ENCODE results near the gene COL19A1.
A peak's percentile ranks its signal among the peaks of the same experiment; 100 is the strongest.
"Not testable (repeated sequence)": the region's sequence is repeated elsewhere in the genome, so short reads cannot be mapped to it uniquely, and the experiment has no call there.

The COL19A1 gene

DNA sequence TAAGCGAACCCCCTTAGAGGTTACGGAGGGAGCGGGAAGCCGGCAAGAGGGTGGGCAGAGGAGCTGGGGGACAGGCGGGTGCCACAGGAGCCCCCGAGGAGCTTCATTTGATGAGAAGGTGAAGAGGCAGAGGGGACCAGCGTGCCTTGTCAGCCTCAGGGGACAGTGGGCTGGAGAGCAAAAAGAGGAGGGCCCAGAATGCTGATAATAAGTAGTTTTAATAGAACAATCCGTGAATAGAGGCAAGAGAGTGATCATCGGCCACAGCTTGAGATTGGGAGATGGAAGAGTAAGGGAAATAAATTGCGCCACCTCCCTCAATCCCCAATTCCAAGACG lies 1.3 kb downstream of the COL19A1 start:
- no peak for DNase-seq

GRCh38 chr6:69868252-69868804 lies 2.0 kb downstream of the COL19A1 start:
- no peak for DNase-seq

DNA sequence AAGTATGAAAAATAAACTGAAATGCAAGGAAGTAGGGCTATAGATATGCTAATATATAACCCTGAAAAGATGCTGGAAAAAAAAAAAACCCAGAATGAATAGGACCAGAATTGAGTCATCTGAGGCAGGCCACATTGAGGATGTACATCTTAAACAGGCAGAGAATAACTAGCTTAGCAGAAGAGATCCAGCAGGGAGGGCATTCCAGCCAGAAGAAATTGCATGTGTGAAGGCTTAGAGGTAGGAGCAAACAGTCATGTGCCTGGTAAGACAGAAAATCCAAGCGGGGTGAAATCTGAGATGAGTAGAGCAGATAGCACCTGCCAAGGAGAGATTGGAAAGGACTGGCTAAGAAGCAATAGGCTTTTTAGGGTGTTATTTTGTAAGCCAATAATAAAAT lies 2.6 kb downstream of the COL19A1 start:
- DNase-seq = no peak

DNA sequence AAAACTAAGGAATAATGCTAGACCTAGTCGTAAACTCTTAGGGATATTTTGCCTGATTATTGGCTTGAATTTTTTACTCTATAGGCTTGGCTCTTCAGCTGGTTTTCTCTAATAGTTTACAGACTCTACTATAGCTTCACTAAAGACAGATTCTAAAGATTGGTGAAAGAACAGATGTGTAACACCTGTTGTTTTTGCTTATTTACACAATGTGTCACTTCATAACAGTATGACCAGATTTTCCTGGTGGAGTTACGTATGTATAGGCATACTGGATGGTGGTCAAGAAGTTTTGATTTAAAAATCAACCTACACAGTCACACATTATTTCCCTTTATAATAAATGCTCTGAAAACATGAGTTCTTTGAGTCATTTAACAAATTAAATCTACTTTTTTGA lies 4.8 kb downstream of the COL19A1 start:
- no peak for DNase-seq

- no peak for DNase-seq
Observed at GRCh38 chr6:69873291-69873690, 6.9 kb downstream of the COL19A1 start.

- DNase-seq = no peak
Observed at GRCh38 chr6:69875715-69876114, 9.4 kb downstream of the COL19A1 start.

GRCh38 chr6:69878795-69879194 lies 12.4 kb downstream of the COL19A1 start:
- no peak for DNase-seq

GRCh38 chr6:69880601-69881000 lies 14.2 kb downstream of the COL19A1 start:
- DNase-seq = no peak

- DNase-seq = peak; percentile 79
Observed at GRCh38 chr6:69881322-69882151, 15.2 kb downstream of the COL19A1 start.

GRCh38 chr6:69883551-69883950 lies 17.2 kb downstream of the COL19A1 start:
- no peak for DNase-seq

DNA sequence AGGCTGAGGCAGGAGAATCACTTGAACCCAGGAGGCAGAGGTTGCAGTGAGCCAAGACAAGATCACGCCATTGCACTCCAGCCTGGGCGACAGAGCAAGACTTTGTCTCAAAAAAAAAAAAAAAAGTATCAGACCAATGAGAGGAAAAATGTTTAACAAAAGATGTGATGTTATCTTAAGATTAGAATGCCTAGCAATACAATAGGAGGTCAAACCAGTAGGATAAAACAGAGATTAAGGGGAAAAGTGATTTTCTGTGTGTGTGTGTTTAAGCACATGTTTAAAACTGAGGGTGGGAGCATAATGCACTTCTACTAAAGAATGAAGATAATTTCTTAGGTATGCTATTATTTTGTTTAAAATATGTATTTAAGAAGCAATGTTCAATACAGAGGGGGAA lies 17.9 kb downstream of the COL19A1 start:
- DNase-seq = no peak

DNA sequence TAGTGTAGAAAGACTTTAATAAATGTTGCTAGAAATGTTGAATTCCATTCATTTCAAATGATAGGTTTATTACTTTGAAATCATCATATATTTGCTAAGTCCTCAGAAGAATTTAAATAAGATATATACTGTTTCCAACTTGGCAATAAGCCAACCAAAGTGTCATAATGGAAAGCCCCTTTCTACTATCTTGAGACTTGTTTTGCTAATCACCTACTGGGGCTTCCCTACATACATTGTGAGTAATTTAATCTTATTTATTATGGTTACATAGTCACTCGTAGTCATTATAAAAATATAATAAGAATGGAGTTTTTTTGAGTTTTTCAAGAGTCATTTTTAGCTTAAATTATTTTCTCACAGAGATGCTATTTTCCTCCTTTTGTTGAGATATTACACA lies 20.7 kb downstream of the COL19A1 start:
- DNase-seq = no peak

- DNase-seq = no peak
Observed at GRCh38 chr6:69887714-69888345, 21.5 kb downstream of the COL19A1 start.

GRCh38 chr6:69888482-69889233 lies 22.3 kb downstream of the COL19A1 start:
- no peak for DNase-seq

- DNase-seq = not testable (repeated sequence)
Observed at GRCh38 chr6:69889234-69889974, 23.0 kb downstream of the COL19A1 start.

DNA sequence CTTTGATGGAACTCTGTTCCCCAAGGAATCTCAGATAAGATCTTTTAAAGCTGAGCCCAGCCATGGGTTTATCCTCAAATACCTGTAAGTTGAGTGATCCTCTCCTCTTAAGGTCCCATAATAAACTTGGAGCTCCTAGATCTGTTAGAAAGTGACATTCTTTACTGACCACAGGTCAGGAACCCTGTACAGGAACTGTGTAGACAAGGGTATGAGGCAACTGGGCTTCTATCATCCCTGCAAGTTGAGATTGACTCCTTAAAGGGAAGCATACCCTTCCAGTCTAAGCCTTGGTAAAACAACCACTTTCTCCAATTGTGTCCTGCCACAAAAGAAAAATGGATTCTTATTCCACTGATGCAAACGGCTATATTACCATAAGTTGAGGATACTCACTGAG lies 26.2 kb downstream of the COL19A1 start:
- not testable (repeated sequence) for DNase-seq

GRCh38 chr6:69893266-69893665 lies 26.9 kb downstream of the COL19A1 start:
- DNase-seq = not testable (repeated sequence)

DNA sequence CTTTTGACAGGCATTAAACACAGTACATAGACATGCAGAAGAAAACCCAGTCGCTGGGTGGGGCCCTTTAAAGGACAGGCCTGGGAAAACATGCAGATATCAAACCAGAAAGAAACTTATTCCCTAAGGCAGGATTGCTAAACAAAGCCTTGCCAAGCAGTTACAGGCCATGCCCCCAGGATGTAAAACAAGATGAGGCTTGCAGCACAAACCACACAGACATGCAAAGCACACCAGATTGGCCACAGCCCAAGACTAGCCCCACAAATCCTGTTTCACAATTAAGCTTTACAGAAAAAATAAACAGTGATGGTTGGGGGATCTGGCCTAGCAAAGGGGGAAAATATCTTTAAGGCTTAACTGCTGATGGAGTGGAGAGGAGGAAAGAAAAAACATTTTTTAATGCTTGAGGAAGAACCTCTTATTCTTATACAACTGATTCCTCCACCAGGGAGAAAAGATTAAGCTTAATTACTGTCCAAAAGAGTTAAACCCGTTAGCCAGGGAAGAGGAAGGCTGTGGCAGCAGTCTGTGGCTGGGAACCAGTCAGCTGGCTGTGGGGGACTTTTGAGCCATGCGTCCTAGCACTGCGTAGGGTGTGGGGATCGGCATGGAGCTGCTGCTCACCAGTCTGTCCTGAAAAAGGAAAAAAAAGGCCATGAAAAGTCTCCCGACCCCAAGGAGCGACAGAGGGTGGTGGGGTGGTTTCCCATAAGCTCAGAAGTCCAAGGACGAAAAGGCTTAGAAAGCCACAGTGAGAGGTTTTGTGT lies 28.4 kb downstream of the COL19A1 start:
- no peak for DNase-seq

- DNase-seq = no peak
Observed at GRCh38 chr6:69895396-69895795, 29.0 kb downstream of the COL19A1 start.

- no peak for DNase-seq
Observed at GRCh38 chr6:69900869-69901268, 34.5 kb downstream of the COL19A1 start.

DNA sequence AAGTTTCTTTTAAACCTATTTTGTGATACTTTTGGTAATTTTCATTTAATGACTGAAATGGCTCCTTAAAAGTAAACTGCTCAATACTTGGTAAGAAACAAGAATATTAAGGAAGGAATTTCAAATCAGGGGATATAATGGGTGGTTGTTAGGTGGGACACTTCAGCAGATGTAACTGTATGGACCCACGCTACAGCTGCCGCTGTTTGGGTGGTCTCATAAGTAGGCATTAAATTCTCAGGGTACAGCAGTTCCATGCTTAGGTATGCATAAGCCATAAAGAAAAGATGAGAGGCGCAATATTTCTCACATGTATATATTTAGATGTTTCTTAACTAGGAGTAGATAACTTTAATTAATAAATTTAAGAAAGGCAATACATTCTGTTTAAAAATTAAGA lies 35.0 kb downstream of the COL19A1 start:
- no peak for DNase-seq

- DNase-seq = no peak
Observed at GRCh38 chr6:69907981-69908498, 41.7 kb downstream of the COL19A1 start.
